ENCODE measurements around the gene RASSF3.

- no peak for TF ChIP-seq CTCF (IDR thresholded peaks at IDR 0.05)
- TF ChIP-seq POLR2A (IDR thresholded peaks at IDR 0.05) = no peak
These were observed 112.5 kb downstream of the RASSF3 start for GRCh38 chr12:64722835-64723234.

Data from heart left ventricle (tissue), 13 donors.